ENCODE results near the gene CEP57L1.
"Not testable (repeated sequence)": the region's sequence is repeated elsewhere in the genome, so short reads cannot be mapped to it uniquely, and the experiment has no call there.

DNA sequence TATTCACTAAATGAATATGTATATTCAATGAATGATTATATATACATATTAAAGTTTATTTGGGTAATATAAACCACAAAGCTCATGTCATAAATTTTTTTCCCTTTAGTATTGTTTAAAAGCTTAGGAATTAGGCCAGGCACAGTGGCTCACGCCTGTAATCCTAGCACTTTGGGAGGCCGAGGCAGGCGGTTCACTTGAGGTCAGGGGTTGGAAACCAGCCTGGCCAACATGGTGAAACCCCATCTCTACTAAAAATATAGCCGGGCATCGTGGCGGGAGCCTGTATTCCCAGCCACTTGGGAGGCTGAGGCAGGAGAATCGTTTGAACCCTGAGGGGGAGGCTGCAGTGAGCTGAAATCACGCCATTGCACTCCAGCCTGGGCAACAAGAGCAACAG is 11.2 kb upstream of the CEP57L1 start:
- not testable (repeated sequence) for TF ChIP-seq CTCF, POLR2A (IDR thresholded peaks at IDR 0.05)

Data from body of pancreas (tissue), 4 donors.